Skeletal muscle cell (primary cell): ENCODE results near the gene SOAT2.
A peak's percentile ranks its signal among the peaks of the same experiment; 100 is the strongest.

Experiments used
- DNase-seq: peaks from one replicate; pipeline ENCODE4 v3.0.0-alpha.2; 2010; ENCODE audit warnings: low read depth
- H3K4me3 ChIP-seq: 2 replicates; pipeline ENCODE4 v1.5.1; 2011; ENCODE audit warnings: low read depth, mild to moderate bottlenecking, control low read depth, low read length, moderate library complexity

The SOAT2 gene, protein sequence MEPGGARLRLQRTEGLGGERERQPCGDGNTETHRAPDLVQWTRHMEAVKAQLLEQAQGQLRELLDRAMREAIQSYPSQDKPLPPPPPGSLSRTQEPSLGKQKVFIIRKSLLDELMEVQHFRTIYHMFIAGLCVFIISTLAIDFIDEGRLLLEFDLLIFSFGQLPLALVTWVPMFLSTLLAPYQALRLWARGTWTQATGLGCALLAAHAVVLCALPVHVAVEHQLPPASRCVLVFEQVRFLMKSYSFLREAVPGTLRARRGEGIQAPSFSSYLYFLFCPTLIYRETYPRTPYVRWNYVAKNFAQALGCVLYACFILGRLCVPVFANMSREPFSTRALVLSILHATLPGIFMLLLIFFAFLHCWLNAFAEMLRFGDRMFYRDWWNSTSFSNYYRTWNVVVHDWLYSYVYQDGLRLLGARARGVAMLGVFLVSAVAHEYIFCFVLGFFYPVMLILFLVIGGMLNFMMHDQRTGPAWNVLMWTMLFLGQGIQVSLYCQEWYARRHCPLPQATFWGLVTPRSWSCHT

DNA sequence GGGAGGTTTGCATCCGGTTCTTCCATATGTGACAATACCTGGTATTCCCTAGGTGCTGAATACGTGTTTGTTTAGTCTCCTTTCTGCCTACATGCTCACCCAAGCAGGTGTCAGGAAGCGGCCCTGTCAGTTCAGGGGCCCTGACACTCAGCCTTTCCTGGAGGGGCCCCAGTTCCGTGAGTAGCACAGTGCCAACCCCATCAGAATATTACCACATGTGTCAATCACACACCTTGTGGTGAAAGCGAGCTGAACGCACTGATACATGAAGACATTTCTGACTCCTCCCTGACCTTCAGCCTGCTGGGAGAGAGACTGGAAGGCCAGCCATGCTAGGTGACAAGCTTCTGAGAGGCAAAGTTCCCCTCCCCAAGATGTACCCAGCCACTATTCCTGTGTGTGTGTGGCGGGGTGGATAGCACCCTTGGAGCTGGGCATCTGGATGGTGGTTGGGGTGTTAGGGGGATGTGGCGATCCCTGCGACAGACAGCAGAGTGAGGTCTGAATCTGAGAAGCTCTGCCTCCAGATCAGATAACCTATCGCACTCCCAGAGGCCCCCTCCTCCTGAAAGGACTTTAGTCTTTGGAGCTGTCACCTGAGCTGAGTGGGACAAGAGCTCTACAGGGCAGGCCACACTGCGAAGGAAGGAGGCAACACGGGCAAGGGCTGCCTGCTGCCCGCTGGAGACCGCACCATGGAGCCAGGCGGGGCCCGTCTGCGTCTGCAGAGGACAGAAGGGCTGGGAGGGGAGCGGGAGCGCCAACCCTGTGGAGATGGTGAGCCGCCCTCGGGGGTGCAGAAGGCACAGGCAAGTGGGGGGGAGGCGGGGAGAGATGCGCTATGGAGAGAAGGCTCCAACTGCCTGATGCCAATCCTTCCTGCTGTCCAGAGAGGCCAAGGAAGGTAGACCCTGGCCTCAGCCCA, at the start of gene SOAT2:
SOAT2 (plus strand) TSS at position 604 of the 925 bp plus-strand sequence; CDS start at position 696, 92 bp downstream.
- H3K4me3 ChIP-seq: no peak within 1 kb of the TSS
- DNase-seq: no peak

DNA sequence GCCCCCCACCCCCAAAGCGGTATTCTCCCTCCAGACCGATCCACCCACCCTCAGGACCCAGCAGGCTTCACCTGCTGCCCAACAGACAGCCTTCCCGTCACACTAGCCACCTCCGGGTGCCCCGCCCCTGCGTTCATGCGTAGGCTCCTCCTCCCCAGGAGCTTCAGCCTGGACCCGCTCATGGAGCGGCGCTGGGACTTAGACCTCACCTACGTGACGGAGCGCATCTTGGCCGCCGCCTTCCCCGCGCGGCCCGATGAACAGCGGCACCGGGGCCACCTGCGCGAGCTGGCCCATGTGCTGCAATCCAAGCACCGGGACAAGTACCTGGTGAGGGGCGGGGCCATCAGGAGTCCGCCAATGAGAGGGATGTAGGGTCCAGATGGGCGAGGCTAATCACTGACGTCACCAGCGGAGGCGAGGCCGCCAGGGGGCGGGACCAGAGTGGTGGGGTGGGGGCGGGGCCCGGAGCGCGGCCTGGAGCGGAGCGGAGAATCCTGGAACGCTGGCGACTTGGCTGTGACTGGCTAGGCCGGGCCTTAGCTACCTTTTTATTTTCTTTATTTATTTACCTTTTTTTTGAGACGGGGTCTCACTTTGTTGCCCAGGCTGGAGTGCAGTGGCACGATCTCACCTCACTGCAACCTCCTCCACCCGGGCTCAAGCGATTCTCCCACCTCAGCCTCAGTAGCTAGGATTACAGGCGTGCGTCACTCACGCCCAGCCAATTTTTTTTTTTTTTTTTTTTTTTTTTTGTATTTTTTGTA, 49.0 kb upstream of the SOAT2 start:
- peak; percentile 56 for DNase-seq
- H3K4me3 ChIP-seq: peak overlapping the region; percentile 46

DNA sequence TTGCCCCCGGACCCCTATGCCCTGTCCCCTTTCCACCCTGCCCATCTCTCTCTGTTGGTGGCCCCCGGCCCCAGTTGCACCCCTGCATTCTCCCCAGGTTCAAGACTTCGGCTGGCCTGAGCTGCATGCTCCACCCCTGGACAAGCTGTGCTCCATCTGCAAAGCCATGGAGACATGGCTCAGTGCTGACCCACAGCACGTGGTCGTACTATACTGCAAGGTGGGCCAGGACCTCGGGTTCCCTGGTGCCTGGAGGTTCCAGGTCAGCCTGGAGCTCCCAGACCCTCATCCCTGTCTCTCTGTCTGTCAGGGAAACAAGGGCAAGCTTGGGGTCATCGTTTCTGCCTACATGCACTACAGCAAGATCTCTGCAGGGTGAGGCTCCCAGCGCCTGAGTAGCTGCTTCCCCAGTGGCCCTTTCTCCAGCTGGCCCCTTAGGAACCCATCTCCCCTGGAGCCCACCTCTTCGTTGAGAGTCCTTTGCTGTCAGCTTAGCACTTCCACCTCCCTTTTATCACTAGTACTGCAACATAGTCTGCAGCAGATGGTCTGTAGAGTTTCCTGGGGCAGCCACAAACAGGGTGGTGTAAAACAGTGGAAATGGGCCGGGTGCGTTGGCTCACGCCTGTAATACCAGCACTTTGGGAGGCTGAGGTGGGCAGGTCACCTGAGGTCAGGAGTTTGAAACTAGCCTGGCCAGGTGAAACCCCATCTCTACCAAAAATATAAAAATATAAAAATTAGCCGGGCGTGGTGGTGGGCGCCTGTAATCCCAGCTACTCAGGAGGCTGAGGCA, 47.6 kb upstream of the SOAT2 start:
- no peak for DNase-seq

DNA sequence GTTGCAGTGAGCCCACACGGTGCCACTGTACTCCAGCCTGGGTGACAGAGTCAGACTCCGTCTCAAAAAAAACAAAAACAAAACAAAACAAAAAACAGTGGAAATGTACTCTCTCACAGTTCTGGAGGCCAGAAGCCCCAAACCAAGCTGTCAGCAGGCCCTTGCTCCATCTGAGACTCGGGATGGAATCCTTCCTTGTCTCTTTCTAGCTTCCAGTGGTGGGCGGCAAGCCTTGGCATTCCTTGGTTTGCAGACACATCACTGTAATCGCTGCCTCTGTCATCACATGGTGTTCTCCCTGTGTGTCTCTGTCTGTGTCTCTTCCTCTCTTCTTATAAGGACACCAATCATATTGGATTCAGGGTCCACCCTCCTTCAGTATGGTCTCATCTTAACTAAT, 47.0 kb upstream of the SOAT2 start:
- no peak for DNase-seq
- H3K4me3 ChIP-seq: no peak overlapping the region

More for the DNA sequence above, 47.6 kb upstream of the SOAT2 start:
- H3K4me3 ChIP-seq: no peak overlapping the region

DNA sequence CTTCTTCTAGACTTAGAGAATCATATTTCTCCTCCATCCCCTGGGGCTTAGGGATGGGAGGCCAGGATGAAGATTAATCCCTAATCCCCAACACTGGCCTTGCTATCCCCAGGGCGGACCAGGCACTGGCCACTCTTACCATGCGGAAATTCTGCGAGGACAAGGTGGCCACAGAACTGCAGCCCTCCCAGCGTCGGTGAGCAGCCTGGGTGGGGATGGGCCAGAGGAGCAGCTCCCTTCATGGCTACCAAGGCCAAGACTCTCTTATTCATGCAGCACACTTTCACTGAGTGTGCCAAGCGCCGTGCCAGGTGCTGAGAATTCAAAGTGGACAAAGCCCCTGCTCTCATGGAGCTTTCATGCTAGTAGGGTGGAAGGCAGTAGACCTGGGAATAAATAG, 46.4 kb upstream of the SOAT2 start:
- DNase-seq: no peak
- no peak overlapping the region for H3K4me3 ChIP-seq

DNA sequence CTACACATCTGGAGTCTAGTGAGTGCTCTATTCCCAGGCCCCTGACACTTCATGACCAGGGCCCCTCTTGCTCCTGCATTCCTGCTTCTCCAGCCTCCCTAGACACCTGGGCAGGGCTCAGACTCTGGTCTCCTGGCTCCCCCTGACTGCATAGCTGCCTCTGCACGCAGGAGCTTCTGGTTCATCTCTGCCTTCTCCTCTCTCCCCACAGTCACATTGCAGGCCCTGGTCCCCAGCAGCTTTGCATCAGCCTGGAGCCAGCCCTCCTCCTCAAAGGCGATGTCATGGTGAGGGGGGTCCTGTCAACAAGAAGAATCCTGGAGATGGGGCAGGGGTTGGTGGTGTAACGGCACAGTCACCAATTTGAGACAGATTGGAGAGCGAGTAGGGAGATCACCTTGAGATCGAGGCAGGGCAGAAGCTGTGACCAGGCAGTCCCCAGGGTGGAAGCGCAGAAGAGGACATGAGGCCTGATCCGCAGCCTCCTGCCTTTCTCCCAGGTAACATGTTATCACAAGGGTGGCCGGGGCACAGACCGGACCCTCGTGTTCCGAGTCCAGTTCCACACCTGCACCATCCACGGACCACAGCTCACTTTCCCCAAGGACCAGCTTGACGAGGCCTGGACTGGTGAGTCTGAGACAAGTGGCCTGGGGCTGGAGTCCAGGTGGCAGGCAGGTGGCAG, 45.3 kb upstream of the SOAT2 start:
- DNase-seq: no peak
- no peak overlapping the region for H3K4me3 ChIP-seq

DNA sequence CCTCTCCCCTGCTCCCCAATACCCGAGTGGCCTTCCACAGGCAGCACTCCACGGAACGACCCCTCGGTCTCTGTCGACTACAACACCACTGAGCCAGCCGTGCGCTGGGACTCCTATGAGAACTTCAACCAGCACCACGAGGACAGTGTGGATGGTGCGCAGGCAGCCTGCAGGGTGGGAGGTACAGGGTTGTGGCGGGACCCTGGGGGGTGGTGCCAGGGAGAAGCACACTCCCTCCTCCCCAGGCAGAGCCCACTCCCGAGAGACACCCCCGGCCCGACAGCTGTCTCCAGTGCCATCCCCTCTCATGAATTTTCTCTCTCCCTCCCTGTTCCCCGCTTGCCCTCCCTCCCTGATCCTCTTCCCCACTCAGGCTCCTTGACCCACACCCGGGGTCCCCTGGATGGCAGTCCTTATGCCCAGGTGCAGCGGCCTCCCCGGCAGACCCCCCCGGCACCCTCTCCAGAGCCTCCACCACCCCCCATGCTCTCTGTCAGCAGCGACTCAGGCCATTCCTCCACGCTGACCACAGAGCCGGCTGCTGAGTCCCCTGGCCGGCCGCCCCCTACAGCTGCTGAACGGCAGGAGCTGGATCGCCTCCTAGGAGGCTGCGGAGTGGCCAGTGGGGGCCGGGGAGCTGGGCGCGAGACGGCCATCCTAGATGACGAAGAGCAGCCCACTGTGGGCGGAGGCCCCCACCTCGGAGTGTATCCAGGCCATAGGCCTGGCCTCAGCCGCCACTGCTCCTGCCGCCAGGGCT, 44.4 kb upstream of the SOAT2 start:
- DNase-seq: no peak
- H3K4me3 ChIP-seq: no peak overlapping the region

DNA sequence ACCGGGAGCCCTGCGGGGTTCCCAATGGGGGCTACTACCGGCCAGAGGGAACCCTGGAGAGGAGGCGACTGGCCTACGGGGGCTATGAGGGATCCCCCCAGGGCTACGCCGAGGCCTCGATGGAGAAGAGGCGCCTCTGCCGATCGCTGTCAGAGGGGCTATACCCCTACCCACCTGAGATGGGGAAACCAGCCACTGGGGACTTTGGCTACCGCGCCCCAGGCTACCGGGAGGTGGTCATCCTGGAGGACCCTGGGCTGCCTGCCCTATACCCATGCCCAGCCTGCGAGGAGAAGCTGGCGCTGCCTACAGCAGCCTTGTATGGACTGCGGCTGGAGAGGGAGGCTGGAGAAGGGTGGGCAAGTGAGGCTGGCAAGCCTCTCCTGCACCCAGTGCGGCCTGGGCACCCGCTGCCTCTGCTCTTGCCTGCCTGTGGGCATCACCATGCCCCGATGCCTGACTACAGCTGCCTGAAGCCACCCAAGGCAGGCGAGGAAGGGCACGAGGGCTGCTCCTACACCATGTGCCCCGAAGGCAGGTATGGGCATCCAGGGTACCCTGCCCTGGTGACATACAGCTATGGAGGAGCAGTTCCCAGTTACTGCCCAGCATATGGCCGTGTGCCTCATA, 43.7 kb upstream of the SOAT2 start:
- H3K4me3 ChIP-seq: no peak overlapping the region
- DNase-seq: no peak

DNA sequence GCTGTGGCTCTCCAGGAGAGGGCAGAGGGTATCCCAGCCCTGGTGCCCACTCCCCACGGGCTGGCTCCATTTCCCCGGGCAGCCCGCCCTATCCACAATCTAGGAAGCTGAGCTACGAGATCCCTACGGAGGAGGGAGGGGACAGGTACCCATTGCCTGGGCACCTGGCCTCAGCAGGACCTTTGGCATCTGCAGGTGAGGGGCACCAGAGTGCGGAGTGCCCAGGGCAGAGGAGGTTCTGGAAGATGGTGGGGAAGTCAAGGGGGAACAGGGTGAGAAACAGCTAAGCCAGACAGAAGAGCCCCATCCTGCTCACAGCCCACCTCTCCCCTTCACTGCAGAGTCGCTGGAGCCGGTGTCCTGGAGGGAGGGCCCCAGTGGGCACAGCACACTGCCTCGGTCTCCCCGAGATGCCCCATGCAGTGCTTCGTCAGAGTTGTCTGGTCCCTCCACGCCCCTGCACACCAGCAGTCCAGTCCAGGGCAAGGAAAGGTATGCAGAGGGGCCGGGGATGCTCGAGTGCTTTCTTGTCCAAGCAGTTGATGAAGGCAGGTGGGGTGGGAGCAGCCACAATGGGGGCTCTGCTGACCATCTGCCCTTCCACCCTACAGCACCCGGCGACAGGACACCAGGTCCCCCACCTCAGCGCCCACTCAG, 43.1 kb upstream of the SOAT2 start:
- H3K4me3 ChIP-seq: no peak overlapping the region

DNA sequence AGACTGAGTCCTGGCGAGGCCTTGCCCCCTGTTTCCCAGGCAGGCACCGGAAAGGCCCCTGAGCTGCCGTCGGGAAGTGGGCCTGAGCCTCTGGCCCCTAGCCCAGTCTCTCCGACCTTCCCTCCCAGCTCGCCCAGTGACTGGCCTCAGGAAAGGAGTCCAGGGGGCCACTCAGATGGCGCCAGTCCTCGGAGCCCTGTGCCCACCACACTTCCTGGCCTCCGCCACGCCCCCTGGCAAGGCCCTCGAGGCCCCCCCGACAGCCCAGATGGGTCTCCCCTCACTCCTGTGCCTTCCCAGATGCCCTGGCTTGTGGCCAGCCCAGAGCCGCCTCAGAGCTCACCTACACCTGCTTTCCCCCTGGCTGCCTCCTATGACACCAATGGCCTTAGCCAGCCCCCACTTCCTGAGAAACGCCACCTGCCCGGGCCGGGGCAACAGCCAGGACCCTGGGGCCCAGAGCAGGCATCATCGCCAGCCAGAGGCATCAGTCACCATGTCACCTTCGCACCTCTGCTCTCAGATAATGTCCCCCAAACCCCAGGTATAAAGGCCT, 42.5 kb upstream of the SOAT2 start:
- H3K4me3 ChIP-seq: no peak overlapping the region
- no peak for DNase-seq

More for the DNA sequence above, 43.1 kb upstream of the SOAT2 start:
- DNase-seq: no peak

DNA sequence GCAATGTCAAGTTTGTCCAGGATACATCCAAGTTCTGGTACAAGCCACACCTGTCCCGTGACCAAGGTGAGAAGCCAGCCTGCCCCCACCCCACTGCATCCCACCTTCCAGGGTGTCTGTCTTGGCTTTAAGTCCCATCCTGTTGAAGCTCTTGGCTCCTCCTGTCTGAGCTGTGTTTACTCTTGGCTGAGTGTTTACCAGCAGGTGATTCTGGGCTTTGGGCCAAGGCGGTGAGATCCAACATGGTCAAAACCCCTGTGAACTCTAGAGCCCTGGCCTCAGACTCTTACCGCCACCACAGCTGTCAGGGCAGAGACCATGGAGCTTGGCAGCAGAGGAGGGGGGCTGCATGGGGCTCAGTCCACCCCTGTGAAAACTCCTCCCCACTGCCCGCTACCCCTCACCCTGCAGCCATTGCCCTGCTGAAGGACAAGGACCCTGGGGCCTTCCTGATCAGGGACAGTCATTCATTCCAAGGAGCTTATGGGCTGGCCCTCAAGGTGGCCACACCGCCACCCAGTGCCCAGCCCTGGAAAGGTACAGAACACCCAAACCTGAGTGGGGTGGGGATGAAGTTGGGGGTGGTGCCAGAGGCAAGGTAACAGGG, 41.8 kb upstream of the SOAT2 start:
- no peak overlapping the region for H3K4me3 ChIP-seq
- no peak for DNase-seq

DNA sequence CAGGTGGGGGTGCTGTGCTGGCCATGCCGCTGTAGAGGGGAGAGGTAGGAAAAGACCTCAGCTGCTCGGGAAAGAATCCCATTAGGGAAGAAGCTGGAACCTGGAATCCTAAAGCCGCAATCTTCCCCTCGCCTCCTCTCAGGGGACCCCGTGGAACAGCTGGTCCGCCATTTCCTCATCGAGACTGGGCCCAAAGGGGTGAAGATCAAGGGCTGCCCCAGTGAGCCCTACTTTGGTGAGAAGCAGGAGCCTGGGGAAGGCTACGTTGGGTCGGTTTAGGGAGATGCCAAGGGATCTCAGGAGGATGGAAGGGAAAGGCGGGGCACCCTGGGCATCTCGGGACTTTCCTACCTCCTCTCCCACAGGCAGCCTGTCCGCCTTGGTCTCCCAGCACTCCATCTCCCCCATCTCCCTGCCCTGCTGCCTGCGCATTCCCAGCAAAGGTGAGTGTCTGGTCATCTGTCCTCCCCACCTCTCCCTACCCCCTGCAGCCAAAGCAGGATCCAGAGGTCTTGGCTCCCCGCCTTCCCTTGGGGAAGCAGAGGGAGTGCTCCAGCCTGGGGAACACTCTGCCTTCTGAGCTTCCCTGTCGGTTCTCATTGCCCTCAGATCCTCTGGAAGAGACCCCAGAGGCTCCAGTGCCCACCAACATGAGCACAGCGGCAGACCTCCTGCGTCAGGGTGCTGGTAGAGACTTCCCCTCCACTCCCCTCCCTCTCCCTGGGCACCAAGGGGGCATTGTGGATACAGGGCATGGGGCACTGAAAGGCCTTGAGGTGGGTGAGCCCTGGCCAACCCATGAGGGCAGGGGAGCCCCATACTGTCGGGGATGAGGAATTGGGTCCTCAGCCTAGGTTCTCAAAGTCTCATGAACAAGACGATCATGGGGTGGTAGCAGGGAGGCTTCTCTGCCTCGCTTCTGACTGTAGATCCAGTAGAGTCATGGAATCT, 41.0 kb upstream of the SOAT2 start:
- H3K4me3 ChIP-seq: no peak overlapping the region
- DNase-seq: no peak

DNA sequence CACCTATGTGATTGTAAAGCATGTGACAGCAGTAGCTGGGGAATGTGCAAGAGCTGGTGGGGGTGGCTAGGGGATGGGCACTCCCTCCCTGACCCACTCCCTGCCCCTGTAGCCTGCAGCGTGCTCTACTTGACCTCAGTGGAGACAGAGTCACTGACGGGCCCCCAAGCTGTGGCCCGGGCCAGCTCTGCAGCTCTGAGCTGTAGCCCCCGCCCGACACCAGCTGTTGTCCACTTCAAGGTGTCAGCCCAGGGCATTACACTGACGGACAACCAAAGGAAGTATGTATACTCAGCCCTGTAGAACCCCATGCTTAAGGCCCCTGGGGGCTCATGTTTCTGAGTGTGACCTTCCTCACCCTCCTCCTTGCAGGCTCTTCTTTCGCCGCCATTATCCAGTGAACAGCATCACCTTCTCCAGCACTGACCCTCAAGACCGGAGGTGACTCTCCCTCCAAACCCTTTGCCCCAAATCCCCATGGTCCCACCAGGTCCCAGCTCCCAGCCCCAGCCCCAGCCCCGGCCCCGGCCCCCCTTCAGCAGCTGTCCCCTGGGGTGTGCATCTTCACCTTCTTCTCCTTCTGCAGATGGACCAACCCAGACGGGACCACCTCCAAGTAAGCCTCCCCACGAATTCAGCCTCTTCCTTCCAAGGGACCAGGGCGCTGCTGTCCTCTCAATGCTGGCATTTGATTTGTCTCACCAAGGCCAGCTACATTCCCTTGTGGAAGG, 40.1 kb upstream of the SOAT2 start:
- no peak overlapping the region for H3K4me3 ChIP-seq
- DNase-seq: no peak
